Dermis microvascular lymphatic vessel endothelial cell (primary cell): ENCODE measurements around the gene INTS7. TPM values are rescaled to one million over a fixed set of nuclear protein-coding genes. Genes with fewer than 3 reads are reported as not detected.
A peak's percentile ranks its signal among the peaks of the same experiment; 100 is the strongest.

Source experiments
- DNase-seq, 2 donors: peaks; one replicate each; pipeline versions ENCODE4 v3.0.0 to v3.0.0-alpha.2; 2010; ENCODE audit warnings: low read depth in 2 of 2
- total RNA-seq: library from RNA; depleted of rRNA; stranded (reverse); fragments of >200 nt; gene quantifications from 2 replicates; pipeline ENCODE4 v1.2.1, GENCODE V29; 2014

Gene INTS7, protein sequence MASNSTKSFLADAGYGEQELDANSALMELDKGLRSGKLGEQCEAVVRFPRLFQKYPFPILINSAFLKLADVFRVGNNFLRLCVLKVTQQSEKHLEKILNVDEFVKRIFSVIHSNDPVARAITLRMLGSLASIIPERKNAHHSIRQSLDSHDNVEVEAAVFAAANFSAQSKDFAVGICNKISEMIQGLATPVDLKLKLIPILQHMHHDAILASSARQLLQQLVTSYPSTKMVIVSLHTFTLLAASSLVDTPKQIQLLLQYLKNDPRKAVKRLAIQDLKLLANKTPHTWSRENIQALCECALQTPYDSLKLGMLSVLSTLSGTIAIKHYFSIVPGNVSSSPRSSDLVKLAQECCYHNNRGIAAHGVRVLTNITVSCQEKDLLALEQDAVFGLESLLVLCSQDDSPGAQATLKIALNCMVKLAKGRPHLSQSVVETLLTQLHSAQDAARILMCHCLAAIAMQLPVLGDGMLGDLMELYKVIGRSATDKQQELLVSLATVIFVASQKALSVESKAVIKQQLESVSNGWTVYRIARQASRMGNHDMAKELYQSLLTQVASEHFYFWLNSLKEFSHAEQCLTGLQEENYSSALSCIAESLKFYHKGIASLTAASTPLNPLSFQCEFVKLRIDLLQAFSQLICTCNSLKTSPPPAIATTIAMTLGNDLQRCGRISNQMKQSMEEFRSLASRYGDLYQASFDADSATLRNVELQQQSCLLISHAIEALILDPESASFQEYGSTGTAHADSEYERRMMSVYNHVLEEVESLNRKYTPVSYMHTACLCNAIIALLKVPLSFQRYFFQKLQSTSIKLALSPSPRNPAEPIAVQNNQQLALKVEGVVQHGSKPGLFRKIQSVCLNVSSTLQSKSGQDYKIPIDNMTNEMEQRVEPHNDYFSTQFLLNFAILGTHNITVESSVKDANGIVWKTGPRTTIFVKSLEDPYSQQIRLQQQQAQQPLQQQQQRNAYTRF
- total RNA-seq = 13.6 and 18.0 TPM in 2 replicates

DNA sequence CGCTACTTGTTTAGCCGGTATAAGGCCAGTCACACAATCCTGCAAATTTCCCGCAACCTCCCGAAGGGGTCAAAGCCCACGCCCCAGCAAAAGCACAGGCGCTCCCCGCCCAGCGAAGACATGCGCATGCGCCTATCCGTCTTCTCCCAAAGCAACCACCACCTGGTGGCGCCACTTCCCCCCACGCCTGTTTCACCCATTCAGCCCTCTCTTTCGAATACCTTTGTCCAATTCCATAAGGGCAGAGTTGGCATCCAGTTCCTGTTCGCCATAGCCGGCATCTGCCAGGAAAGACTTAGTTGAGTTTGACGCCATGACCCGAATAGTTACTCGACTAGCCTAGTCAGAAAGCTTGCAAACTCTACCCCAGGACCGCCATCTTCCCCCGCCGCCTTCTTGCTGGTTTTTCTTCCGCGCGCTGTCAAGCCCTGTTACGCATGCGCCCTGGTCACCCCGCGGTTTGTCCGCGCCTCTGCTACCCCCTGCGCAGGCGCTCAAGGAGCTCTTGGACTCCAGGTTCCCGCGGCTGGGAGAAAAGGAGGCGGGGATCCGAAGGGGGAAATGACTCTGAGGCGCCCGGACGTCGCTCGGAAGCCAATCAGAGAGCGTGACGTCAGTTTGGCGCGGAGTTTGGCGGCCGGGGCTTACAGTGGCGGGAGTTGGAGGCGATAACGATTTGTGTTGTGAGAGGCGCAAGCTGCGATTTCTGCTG, at the start of gene INTS7, which contains the start of gene DTL:
TSS of gene INTS7 (minus strand) at position 435 of the 712 bp plus-strand sequence. CDS start at position 315, 120 bp downstream.
TSS of gene DTL (plus strand) at position 626 of the 712 bp plus-strand sequence. CDS start 143 bp downstream, outside the sequence.
- DNase-seq = peak; percentile 97 to 99

DNA sequence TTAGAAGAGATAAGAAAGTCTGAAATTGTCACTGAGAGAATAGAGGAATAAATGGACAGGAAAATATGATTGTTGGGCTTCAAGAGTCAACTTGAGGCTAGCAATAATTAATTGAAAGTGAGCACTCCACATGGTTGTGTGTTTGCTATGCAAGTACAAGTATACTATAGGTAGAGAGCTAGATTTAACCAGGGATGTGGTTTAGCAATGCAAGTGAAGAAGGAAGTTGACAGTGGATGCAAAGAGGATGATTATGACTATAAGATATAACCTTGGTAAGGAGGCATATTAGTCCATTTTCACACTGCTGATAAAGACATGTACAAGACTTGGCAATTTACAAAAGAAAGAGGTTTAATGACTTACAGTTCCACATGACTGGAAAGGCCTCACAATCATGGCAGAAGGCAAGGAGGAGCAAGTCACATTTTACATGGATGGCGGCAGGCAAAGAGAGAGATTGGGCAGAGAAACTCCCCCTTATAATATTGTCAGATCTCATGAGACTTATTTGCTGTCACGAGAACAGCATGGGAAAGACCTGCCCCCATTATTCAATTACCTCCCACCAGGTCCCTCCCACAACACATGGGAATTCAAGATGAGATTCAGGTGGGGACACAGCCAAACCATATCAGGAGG, 47.5 kb upstream of the INTS7 start:
- no peak for DNase-seq

DNA sequence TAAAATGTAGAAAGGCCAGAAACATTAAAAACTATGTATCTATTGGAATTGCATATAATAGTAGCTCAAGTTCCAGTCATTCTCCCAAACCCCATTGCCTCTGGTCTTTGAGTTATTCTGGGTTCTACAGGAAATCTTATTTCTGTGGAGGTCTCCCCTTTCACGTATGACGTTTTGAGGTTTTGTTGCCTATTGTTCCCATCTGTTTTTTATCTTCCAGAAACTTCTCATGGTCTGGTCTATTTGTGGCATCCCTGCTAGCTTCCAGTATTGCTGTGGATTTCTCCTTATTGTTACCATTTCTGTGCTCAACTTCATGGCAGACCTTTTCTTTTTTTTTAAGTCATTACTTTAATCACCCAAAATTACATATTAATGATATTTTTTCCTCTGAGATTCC, 43.5 kb upstream of the INTS7 start:
- DNase-seq = no peak

DNA sequence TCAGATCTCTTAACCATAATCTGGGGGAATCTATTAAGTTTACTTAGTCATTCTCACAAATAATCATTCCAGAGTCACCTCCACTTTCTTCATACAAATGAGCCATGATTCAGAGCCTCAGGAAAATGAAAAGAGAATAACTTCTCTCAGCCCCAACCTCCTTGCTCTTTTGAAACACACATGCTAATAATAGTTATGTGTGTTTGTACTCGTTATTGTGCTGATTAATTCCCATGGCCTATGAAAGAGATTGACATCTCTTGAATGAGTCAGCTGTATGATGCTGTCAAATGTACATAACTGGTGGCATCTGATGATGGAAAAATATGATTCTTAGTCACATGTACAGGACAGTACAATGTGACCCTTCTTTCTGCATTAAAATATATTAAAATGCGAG, 41.7 kb upstream of the INTS7 start:
- DNase-seq = peak in 1 of 2 donors; percentile 28

DNA sequence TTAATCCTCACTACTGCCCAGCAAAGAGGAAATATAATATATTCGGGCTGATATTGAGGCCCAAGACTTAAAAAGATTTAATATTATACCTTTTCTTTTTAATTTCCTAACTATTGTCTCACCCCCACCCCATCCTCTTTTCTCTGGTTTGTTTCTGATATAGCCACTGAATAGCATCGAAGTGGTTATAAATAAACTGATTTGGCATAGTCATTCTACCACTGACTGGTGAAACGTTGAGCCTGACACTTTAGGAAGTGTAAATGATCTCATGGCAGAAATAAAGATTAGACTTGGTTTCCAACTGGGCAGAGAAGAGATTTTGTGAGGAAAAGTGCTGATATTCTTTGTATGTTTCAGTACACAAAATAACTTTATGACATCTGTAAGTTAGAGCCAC, 39.5 kb upstream of the INTS7 start:
- DNase-seq = no peak

DNA sequence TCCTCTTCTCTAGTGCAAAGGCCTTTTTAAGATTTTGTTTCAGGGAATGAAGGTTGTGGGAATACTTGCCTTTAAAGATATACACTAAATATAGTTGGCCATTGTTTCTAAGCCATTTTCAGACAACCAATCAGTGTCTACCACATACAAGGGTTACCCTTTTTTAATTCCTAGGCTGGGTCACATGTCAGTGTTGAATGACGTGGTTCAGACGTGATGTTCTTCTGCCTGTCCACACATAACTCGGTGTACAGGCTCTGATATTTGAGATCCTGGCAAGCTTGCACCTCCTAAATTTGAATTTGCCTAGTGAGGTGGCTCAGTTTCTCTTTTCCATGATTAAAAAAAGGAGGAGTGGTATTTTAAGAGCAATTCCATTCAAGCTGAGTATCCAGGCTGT, 39.0 kb upstream of the INTS7 start:
- DNase-seq = no peak

DNA sequence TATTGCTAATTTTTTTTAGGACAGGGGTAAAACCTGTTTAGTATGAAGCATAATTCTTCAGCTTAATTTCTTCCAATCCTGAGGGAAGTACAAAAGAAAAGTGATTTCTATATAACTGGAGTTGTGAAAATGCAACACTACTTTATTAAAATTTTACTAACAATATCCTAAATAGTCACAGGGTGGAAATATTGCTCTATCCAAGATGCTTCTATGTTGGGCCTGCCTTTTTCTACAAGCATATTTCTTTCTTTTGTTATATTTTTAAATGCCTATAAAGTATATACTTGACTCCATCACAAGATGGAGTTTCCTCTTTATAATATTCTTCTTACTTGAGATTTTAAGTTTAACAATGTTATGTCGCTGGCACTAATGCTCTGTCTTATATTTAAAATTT, 38.1 kb upstream of the INTS7 start:
- no peak for DNase-seq

DNA sequence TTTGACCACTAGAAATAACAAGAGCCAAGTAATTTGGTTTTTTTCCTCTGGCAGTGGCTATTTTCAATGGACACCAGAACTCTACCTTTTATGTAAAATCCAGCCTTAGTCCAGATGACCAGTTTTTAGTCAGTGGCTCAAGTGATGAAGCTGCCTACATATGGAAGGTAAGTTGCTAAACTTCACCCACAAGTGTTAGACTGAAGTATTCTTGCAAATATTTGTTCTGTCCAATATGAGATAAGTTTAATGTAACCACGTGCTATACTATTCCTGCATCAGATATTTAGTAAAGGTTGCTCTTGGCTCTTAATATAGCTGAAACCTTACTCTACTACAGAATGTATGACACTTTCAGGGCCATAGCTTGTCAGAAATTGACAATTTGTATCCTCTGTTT, 36.7 kb upstream of the INTS7 start:
- DNase-seq = no peak

DNA sequence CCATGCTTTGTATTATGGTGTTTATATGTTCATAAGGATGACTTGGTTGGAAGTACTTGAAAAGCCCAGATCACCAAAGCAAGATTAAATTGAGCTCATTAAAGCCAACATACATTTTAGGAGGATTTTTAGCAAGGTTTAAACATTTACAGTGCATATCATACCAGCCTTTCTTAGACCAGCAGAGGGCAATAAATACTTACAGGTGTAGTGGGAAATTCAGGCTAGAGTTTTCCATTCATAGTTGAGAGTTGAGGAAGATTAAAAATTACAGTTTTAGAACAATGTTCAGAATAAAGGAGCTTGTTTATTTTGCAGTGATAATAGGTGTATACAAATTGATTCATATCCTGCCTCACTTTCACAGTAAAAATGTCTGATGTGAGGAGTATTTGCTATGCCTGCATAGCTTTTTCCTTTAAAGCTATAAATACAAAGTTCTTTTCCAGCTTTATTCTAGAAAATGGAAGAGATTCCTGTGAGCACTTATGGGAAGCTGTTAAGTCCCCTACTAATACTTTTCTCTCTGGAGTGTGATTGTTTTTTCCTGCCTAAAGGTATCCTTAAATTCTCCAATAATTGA, 35.5 kb upstream of the INTS7 start:
- DNase-seq = peak; percentile 72 to 77

DNA sequence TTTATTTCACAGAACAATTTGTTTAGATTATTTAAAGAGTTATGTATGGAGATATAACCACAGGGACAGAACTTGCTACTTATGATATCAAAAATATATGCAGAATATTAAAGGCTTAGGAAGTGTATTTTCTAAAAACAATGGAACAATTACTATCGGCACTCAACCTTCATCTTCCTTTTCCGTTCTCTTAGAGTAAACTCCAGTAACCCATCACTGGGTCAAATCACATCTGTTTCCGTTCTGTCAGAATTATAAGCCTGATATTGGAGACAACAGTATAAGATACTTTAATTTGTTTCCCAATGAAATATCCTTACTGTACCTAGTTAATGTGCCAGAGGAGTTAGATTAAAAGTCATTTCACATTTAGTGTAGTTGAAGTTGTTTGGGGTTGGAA, 32.4 kb upstream of the INTS7 start:
- DNase-seq = peak; percentile 90 to 95

DNA sequence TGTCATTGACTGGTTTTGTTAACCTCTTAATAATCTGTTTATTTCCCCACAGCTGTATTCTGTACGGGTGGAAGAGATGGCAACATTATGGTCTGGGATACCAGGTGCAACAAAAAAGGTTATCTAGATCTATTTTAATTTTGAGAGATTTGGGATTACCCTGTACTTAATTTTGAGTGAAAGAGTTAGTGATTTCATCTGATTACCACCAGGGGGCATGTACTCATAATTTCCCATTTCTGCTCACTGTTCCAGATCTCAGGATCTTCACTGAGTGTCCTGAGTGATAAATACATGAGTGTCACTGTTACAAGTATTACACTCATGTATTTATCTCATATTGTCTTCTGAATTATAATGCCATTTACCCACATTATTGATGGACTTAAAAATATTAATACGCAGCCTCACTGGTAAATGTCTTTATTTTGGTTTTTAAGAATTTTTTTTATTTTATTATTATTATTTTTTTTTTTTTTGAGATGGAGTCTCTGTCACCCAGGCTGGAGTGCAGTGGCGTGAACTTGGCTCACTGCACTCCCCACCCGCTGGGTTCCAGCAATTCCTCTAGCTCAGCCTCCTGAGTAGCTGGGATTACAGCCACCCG, 27.6 kb upstream of the INTS7 start:
- DNase-seq = peak; percentile 43 to 64

DNA sequence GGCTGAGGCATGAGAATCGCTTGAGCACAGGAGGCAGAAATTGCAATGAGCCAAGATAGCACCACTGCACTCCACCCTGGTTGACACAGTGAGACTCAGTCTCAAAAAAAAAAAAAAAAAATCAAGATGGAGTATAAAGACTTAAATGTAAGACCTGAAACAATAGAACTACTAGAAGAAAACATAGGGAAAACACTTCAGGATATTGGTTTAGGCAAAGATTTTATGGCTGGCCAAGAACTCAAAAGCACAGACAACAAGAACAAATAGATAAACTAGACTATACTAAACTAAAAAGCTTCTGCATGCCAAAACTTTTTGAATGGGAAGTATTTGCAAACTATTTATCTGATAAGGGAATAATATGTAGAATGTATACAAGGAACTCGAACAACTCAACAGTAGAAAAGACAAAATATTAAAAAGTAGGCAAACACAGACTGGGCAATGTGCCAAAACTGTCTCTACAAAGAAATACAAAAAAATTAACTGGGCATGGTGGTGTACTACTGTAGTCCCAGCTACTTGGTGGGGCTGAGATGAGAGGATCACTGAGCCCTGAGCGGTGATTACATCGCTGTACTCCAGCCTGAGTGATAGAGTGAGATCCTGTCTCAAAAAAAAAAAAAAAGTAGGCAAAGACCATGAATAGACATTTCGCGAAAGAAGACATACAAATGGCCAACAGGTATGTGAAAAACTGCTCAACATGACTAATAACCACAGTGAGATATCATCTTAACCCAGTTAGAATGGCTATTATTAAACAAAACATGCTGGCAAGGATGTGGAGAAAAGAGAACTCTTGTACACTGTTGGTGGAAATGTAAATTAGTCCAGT, 25.5 kb upstream of the INTS7 start:
- DNase-seq = no peak

DNA sequence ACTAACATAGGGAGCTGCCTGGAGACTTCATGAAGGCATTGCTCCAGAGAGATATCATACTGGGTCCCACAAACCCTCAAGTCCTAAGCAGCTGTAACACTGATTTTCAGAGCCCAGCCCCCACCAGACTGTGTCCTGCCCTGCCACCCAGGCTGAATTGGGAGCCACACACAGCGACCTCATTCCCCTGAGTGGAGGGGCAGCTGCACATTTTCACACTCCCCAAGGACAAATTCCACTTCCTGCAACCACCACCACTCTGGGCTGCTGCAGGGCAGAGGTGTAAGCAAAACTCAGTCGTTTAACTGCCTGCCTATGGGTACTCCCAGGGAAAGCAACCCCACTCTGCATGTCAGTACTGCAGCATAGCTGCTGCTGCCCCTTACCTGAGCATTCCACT, 20.0 kb upstream of the INTS7 start:
- no peak for DNase-seq

DNA sequence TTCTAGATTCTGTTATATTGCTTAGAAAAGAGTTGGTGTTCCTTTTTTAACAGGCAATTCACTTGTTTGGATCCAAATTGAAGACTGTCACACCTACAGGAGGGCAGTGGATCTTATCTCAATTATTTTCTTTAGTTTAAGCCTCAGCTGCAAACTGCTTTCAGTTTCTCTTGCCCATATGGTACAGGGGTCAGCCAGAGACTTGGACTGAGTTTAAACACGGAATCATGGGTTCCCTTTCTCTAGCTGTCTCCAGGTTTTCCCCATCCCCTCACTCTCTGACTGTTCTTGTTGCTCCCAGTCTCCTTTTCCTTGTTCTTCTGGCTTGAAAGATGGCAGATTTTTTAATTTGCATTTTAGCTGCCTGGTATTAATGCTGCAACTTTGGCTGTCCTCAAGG, 18.6 kb upstream of the INTS7 start:
- DNase-seq = no peak

DNA sequence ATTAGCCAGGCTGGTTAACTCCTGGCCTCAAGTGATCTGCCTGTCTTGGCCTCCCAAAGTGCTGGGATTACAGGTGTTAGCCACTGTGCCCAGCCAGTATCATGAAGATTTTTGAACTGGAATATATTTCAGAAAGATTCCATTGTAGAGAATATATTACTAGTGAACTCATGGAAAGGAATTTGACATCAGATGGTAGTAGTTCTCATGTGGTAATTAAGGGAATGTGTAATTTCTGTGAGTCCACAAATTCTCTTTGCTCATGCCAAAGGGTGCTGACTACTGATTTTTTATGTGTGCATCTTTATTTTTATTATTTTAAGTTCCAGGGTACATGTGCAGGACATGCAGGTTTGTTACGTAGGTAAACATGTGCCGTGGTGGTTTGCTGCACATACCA, 10.6 kb upstream of the INTS7 start:
- DNase-seq = no peak

DNA sequence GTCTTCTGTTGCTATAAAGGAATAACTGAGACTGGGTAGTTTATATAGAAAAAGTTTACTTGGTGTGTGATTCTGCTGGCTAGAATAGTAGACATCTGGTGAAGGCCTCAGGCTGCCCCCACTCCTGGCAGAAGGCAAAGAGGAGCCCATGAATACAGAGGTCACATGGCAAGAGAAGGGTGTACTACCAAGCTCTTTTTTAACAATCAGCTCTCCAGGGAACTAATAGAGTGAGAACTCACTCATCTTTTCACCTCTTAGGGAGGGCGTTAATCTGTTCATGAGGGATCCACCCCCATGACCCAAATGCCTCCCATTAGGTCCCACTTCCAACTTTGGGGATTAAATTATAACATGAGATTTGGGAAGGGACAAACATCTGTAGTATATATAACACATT, 9.5 kb upstream of the INTS7 start:
- DNase-seq = no peak

DNA sequence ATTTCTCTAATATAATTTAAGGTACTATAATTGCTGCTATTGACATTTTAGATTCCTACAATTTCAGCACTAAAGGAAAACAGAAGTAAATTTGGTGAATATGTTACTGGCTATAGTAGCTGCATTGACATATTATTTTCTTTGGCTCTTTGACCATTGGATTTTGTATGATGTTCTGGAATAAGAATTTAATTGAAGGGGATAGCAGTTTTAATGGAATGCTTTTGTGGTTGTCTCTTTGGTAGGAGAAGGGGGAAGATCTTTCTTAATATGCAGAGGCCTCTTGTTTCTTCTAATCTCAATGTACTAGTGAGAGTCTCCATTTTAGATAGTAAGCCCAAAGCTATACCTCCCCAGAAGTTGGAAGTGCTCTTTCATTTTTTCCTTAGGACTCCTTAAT, 7.1 kb upstream of the INTS7 start:
- DNase-seq = no peak

DNA sequence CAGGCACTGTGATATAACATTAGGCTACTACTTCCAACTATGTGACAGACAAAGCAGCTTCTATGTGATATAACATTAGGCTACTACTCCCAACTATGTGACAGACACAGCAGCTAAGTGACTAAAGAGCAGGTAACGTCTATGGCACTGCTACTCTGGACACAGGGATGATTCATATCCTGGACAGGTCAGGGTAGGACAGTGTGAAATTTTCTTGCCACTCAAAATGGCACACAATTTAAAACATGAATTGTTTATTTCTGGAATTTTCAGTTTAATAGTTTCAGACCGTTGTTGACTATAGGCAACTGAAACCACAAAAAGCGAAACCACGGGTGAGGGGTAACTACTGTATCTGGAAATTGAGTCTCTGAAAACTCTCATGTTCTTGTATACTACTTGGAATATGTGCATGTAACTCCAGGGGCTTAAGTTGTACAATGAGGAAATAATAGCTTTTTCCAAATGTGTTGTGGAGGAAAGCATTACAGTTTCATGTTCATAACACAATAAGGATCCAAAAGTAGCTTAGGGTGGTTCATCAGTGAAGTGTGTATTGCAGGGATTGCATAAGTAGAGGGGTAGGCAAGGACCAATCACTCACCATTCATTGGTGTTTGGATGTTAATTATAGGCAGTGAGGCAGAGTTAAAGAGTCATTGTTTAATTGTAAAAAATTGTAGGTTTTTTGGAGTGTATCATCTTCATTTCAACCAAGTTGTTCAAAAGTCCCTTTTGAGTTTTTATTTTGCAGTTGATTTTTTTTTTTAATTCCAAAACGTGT, 5.5 kb upstream of the INTS7 start:
- DNase-seq = peak; percentile 47 to 66

DNA sequence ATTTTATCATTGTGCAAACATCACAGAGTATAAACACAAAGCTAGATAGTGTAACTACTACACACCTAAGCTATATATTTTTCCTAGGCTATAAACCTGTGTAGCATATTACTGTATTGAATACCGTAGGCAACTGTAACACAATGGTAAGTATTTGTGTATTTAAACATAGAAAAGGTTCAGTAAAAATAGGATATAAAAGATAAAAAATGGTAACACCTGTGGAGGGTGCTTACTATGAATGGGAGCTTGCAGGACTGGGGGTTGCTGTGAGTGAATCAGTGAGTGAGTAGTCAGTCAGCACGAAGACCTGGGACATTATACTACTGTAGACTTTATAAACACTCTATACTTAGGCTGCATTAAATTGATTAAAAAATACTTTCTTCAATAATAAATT, 4.3 kb upstream of the INTS7 start:
- no peak for DNase-seq
